Daoy (cell line): ENCODE results near the gene SEMA4D. TPM values are rescaled to one million over a fixed set of nuclear protein-coding genes. Genes with fewer than 3 reads are reported as not detected.
A peak's percentile ranks its signal among the peaks of the same experiment; 100 is the strongest.

Experiments used
- DNase-seq: peaks from one replicate; pipeline ENCODE4 v3.0.0-alpha.2; 2015; ENCODE audit warnings: low read depth
- total RNA-seq: library from RNA; depleted of rRNA; stranded (reverse); fragments of >200 nt; shearing (Covaris generic); gene quantifications from 2 replicates; pipeline ENCODE4 v1.2.3, GENCODE V29; 2014; rRNA removed

SEMA4D gene
- 2.3 and 4.5 TPM in 2 replicates for total RNA-seq

- peak; percentile 87 for DNase-seq
Measured at GRCh38 chr9:89497978-89498851, at the start of gene SEMA4D. Gene SEMA4D, minus strand, starts transcription at chr9:89498113. Its CDS starts 92,657 bp downstream, at chr9:89405456.

GRCh38 chr9:89547000-89547399, 49.1 kb upstream of the SEMA4D start:
- no peak for DNase-seq

GRCh38 chr9:89544279-89544661, 46.4 kb upstream of the SEMA4D start:
- no peak for DNase-seq

- no peak for DNase-seq
Measured at GRCh38 chr9:89543621-89544278, 45.8 kb upstream of the SEMA4D start.

- no peak for DNase-seq
Measured at GRCh38 chr9:89543111-89543510, 45.2 kb upstream of the SEMA4D start.

GRCh38 chr9:89542401-89543021, 44.6 kb upstream of the SEMA4D start:
- DNase-seq, result no peak

GRCh38 chr9:89541798-89542197, 43.9 kb upstream of the SEMA4D start:
- DNase-seq, result no peak

GRCh38 chr9:89539374-89539773, 41.5 kb upstream of the SEMA4D start:
- no peak for DNase-seq

GRCh38 chr9:89538871-89539270, 41.0 kb upstream of the SEMA4D start:
- DNase-seq, result no peak

- DNase-seq, result no peak
Measured at GRCh38 chr9:89537166-89537565, 39.3 kb upstream of the SEMA4D start.

GRCh38 chr9:89536600-89536999, 38.7 kb upstream of the SEMA4D start:
- DNase-seq, result no peak

GRCh38 chr9:89536145-89536574, 38.2 kb upstream of the SEMA4D start:
- DNase-seq, result no peak

GRCh38 chr9:89535461-89535860, 37.5 kb upstream of the SEMA4D start:
- no peak for DNase-seq

- DNase-seq, result no peak
Measured at GRCh38 chr9:89534515-89535287, 36.8 kb upstream of the SEMA4D start.

GRCh38 chr9:89533411-89534095, 35.6 kb upstream of the SEMA4D start:
- no peak for DNase-seq

GRCh38 chr9:89532944-89533343, 35.0 kb upstream of the SEMA4D start:
- no peak for DNase-seq

- DNase-seq, result no peak
Measured at GRCh38 chr9:89532478-89532877, 34.6 kb upstream of the SEMA4D start.

- DNase-seq, result no peak
Measured at GRCh38 chr9:89531766-89532165, 33.9 kb upstream of the SEMA4D start.

- no peak for DNase-seq
Measured at GRCh38 chr9:89530726-89531125, 32.8 kb upstream of the SEMA4D start.

- no peak for DNase-seq
Measured at GRCh38 chr9:89529243-89530035, 31.5 kb upstream of the SEMA4D start.
